Suprapubic skin (tissue), 4 donors: ENCODE measurements around the gene GOLGA6D. TPM values are rescaled to one million over a fixed set of nuclear protein-coding genes. Genes with fewer than 3 reads are reported as not detected.
A peak's percentile ranks its signal among the peaks of the same experiment; 100 is the strongest.
"Not testable (repeated sequence)": the region's sequence is repeated elsewhere in the genome, so short reads cannot be mapped to it uniquely, and the experiment has no call there.

Experiments
- DNase-seq, 2 donors: peaks; one replicate each; pipeline ENCODE4 v3.0.0-alpha.2; 2019; ENCODE audit warnings: low spot score in 2 of 2
- H3K27ac ChIP-seq: fragments of 200-600 bp; sonication (generic); one replicate; pipeline ENCODE4 v1.5.1; 2019
- H3K27me3 ChIP-seq: fragments of 200-600 bp; sonication (generic); one replicate; pipeline ENCODE4 v1.5.1; 2019
- H3K36me3 ChIP-seq: fragments of 200-600 bp; sonication (generic); one replicate; pipeline ENCODE4 v1.5.1; 2019
- H3K4me1 ChIP-seq: fragments of 200-600 bp; sonication (generic); one replicate; pipeline ENCODE4 v1.5.1; 2019
- H3K4me3 ChIP-seq: fragments of 200-600 bp; sonication (generic); one replicate; pipeline ENCODE4 v1.5.1; 2019; ENCODE audit warnings: mild to moderate bottlenecking
- H3K9me3 ChIP-seq: fragments of 200-600 bp; sonication (generic); one replicate; pipeline ENCODE4 v1.5.1; 2019
- CTCF ChIP-seq, 2 donors: fragments of 200-600 bp in 1 of 2; fragments of 450-650 bp in 1 of 2; sonication (generic) in 1 of 2; IDR thresholded peaks; one replicate each; pipeline ENCODE4 v1.5.1; 2016 to 2019; ENCODE audit warnings: antibody characterized with exemption in 2 of 2, mild to moderate bottlenecking in 1 of 2, moderate library complexity in 1 of 2
- EP300 ChIP-seq: sonication (generic); formaldehyde crosslinking; IDR thresholded peaks from one replicate; pipeline ENCODE4 v1.6.1; 2017; ENCODE audit warnings: antibody characterized with exemption
- POLR2A ChIP-seq, 2 donors: fragments of 450-650 bp; IDR thresholded peaks; one replicate each; pipeline ENCODE4 v1.6.1; 2017; ENCODE audit warnings: antibody characterized with exemption in 2 of 2, mild to moderate bottlenecking in 2 of 2, moderate library complexity in 2 of 2
- POLR2AphosphoS5 ChIP-seq, 3 donors: sonication (generic); formaldehyde crosslinking; IDR thresholded peaks; one replicate each; pipeline ENCODE4 v1.6.1; 2017; ENCODE audit warnings: antibody characterized with exemption in 3 of 3
- WGBS: methylation state at CpG from one replicate; pipeline ENCODE4 v1.1.5; 2018; 5-methylcytosine and 5-hydroxymethylcytosine counted together
- total RNA-seq, 4 donors: library from RNA; depleted of rRNA; stranded (reverse); fragments of >200 nt; gene quantifications; one replicate each; pipeline ENCODE4 v1.1.0, GENCODE V29; 2016

GOLGA6D gene
- total RNA-seq, 4 donors from 2014 or later = 0.72 TPM; not detected in 3

DNA sequence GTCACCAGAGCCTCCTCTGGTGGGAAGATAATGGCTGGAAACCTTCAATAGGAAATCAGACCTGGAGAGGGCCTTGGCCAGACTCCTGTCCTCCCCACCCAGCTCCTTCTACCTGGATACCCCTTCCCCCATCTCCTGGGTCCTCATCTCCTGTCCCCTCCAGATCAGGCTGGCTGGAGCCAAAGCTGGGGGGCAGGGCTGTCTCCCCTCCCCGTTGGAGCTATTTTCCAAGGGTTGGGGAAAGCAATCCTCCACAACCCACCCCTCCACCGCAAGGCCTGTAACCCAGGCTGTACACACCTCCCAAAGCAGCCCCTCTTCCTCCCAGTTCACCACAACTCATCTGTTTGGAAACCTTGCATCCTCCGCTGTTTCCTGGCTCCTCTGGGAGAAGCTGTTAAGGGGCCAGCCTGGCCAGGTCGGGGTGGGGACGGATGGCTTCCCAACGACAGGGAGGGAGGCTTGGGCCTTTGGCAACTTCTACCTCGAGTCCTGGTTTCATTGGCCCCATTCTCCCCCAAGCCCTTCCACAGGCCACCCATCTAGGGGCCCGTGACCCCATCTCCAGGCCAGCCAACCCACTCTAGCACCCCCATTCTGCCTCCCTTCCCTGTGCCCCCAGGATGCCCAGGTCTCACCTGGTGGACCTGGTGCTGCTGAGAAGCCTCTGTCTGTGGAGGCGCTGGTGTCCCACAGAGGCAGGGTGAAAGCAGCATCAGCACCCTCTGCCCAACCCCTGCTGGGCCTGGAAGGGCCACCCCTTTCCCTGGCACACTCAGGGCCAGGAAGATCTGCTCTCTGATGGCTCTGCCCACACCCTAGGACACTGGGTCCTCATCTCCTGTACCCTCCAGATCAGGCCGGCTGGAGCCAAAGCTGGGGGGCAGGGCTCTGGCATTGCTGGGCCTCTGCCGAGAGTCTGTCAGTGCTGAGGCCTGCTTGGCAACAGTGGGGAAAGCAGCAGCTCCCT is 46.6 kb upstream of the GOLGA6D start:
- Histone ChIP-seq H3K36me3 (no peaks in the 10 kb centered on the region), H3K27me3 (peaks cover 46% of the 10 kb centered on the region), H3K4me1 (no peaks in the 10 kb centered on the region), H3K9me3 (no peaks in the 10 kb centered on the region), H3K27ac (no peak overlapping the region), H3K4me3 (no peak overlapping the region)
- WGBS = 81% methylated on average over 7 of the region's 11 CpGs
- DNase-seq = peak; percentile 50 to 69
- TF ChIP-seq POLR2AphosphoS5 (IDR thresholded peaks at IDR 0.05) (no peak), CTCF (IDR thresholded peaks at IDR 0.05) (no peak), POLR2A (IDR thresholded peaks at IDR 0.05) (no peak), EP300 (no peak)

DNA sequence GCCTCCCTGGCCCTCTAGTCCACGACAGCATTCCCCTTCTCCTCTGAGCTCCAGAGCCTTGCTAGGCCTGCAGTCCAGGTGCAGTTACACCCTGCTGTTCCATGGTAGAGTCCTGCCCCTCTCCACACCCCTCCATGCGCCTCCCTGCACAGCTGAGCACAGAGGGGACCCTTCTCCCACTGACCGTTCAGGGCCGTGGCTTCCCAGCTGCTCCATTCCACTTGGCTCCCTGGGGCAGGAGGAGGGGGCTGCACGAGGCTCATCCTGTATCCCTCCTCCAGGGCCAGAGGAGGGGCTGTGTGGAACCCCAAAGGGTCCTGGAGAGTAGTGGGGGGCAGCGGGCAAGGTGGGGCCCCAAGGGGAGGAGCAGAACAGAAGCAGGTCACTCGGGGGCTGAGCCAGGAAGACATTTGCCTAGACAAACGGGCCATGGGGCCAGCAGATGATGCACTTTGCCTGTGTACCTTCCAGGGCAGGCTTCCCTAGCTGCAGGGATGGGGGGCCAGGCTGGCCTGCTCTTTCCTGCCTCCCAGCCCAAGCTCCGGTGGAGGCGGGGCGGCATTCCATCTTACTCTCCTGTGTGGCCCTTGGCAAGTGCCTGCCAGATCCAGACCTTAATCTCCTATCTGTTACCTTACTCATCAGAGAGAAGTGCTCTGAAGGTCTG is 45.2 kb upstream of the GOLGA6D start:
- Histone ChIP-seq H3K27ac (no peak overlapping the region), H3K9me3 (no peaks in the 10 kb centered on the region), H3K4me3 (no peak overlapping the region), H3K4me1 (no peaks in the 10 kb centered on the region), H3K27me3 (peaks cover 41% of the 10 kb centered on the region), H3K36me3 (no peaks in the 10 kb centered on the region)
- WGBS = 69% methylated on average over 3 of the region's 11 CpGs
- peak; percentile 49 to 57 for DNase-seq
- TF ChIP-seq EP300 = no peak
- no peak for TF ChIP-seq POLR2AphosphoS5 (IDR thresholded peaks at IDR 0.05)
- TF ChIP-seq POLR2A (IDR thresholded peaks at IDR 0.05) = no peak

DNA sequence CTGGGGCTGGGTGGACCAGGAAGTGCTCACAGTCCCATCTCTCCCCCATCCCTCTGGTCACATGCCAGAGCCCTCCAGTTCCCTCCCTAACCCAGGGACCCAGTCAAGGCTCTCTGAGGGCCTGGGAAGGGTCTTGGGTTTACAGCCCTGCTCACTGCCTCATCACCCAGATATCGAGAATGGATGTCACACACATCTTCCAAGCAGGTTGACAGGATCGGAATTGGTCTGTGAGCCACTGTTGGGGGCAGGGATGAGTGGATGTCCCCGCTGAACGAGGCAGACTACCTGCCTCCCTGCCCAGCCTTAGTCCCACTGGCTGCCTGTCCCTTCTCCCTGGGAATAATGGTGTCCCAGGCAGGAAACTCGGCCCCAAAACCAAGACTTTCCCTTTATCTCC is 44.5 kb upstream of the GOLGA6D start:
- H3K36me3 ChIP-seq = no peaks in the 10 kb centered on the region
- peaks cover 34% of the 10 kb centered on the region for H3K27me3 ChIP-seq
- peak in 1 of 2 donors; percentile 28 for DNase-seq
- no peak overlapping the region for H3K27ac ChIP-seq
- 81% methylated on average over 4 of the region's 5 CpGs for WGBS
- TF ChIP-seq EP300 (no peak), POLR2AphosphoS5 (IDR thresholded peaks at IDR 0.05) (no peak), POLR2A (IDR thresholded peaks at IDR 0.05) (no peak), CTCF (IDR thresholded peaks at IDR 0.05) (no peak)
- H3K9me3 ChIP-seq = no peaks in the 10 kb centered on the region
- no peaks in the 10 kb centered on the region for H3K4me1 ChIP-seq
- H3K4me3 ChIP-seq = no peak overlapping the region

GRCh38 chr15:75245741-75246140 is 36.9 kb upstream of the GOLGA6D start:
- not testable (repeated sequence) for H3K4me3 ChIP-seq, H3K27ac ChIP-seq, DNase-seq, H3K27me3 ChIP-seq, H3K9me3 ChIP-seq, H3K36me3 ChIP-seq, H3K4me1 ChIP-seq
- WGBS = 91% methylated on average over 1 of the region's 1 CpG

GRCh38 chr15:75248991-75249390 is 33.6 kb upstream of the GOLGA6D start:
- peaks cover 12% of the 10 kb centered on the region for H3K27me3 ChIP-seq
- H3K4me1 ChIP-seq, DNase-seq, H3K4me3 ChIP-seq, H3K9me3 ChIP-seq, H3K27ac ChIP-seq, H3K36me3 ChIP-seq: not testable (repeated sequence)
- WGBS = 83% methylated on average over 6 of the region's 6 CpGs

- H3K27me3 ChIP-seq = peaks cover 12% of the 10 kb centered on the region
- 56% methylated on average over 4 of the region's 4 CpGs for WGBS
- H3K4me1 ChIP-seq = no peaks in the 10 kb centered on the region
- no peaks in the 10 kb centered on the region for H3K36me3 ChIP-seq
- no peak overlapping the region for H3K4me3 ChIP-seq
- no peaks in the 10 kb centered on the region for H3K9me3 ChIP-seq
- DNase-seq = no peak
- TF ChIP-seq CTCF (IDR thresholded peaks at IDR 0.05) = no peak
- TF ChIP-seq POLR2A (IDR thresholded peaks at IDR 0.05) = no peak
- TF ChIP-seq EP300 = no peak
- TF ChIP-seq POLR2AphosphoS5 (IDR thresholded peaks at IDR 0.05) = no peak
- H3K27ac ChIP-seq = no peak overlapping the region
Observed at GRCh38 chr15:75249726-75250125, 32.9 kb upstream of the GOLGA6D start.

DNA sequence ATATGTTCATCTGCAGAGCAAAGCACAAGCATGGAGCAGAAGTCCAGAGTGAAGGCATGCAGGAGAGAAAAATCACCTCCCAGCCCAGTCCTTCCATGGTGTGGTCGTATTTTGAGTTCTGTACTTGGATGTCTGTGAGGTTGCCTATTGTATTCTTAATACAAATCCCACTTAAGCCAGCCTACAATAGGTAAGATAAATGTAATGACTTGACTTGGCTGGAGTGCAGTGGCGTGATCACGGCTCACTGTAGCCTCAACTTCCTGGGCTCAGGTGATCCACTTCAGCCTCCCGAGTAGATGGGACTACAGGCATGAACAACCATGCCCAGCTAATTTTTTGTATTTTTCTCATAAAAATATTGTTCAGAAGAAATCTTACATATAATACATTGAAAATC is 31.3 kb upstream of the GOLGA6D start:
- not testable (repeated sequence) for H3K4me3 ChIP-seq, H3K36me3 ChIP-seq, H3K4me1 ChIP-seq, H3K9me3 ChIP-seq, DNase-seq, H3K27ac ChIP-seq
- peaks cover 12% of the 10 kb centered on the region for H3K27me3 ChIP-seq
- 84% methylated on average over 4 of the region's 4 CpGs for WGBS

- H3K27ac ChIP-seq, H3K36me3 ChIP-seq, H3K9me3 ChIP-seq, DNase-seq, H3K4me1 ChIP-seq, H3K4me3 ChIP-seq: not testable (repeated sequence)
- H3K27me3 ChIP-seq = peaks cover 12% of the 10 kb centered on the region
- 86% methylated on average over 4 of the region's 4 CpGs for WGBS
Observed at GRCh38 chr15:75252285-75252684, 30.4 kb upstream of the GOLGA6D start.

- no CpG with 5 or more reads among the region's 2 CpGs for WGBS
- H3K27me3 ChIP-seq, DNase-seq, H3K9me3 ChIP-seq, H3K4me1 ChIP-seq, H3K27ac ChIP-seq, H3K36me3 ChIP-seq, H3K4me3 ChIP-seq: not testable (repeated sequence)
Observed at GRCh38 chr15:75258034-75258433, 24.6 kb upstream of the GOLGA6D start, which contains the start of gene GOLGA6C. Gene GOLGA6C, plus strand, starts transcription at chr15:75258334. Its CDS starts 265 bp downstream, at chr15:75258599.
